SK-N-MC (cell line): ENCODE measurements around the gene ANP32B.

Experiments used
- EZH2 ChIP-seq: fragments of 200-600 bp; sonication (generic); IDR thresholded peaks from one replicate; pipeline ENCODE4 v1.6.1; 2017; ENCODE audit warnings: antibody characterized with exemption
- POLR2AphosphoS5 ChIP-seq: IDR thresholded peaks from 2 replicates; pipeline ENCODE4 v1.6.1; 2012; ENCODE audit warnings: mild to moderate bottlenecking, low read depth, low read length, borderline replicate concordance

DNA sequence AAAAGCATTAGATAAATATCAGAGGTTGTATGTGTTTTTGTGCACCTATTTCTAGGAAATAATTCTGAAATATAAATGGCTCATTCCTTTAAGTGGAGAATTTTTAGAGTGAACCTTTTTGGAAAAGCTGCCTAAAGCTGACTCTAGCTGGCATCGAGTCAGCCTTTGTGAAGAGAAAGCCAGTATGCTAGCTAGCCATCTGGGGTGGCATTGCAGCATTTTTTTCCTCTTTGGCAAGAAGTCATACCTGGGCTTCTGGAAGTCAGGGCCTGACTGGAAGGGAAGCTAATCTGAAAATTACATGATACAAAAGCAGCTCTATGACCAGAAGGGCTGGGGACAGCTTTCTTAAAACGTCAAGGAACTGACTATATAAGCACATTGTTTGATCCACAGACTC is 19.7 kb downstream of the ANP32B start:
- TF ChIP-seq POLR2AphosphoS5 (no peak), EZH2 (no peak)
